ENCODE data around the gene HGFAC.

DNA sequence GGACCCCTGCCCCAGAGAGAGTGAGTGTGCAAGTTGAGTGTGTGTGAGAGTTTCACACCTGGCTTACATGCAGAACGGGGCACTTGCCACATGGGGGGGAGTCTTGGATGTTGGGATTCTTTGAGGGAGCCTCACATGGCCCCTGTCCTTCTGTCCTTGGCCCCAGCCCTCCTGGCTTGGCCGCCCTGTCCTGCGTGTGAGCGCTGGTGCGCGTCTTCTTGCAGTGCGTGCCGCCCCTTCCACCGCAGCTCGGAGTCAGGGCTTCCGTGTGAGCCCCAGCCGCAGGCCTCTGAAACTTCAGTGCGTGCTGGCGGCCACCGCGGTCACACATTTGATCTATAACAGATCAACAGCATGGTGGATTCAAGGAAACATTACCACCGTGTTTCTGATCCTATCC is 30.1 kb upstream of the HGFAC start:
- TF ChIP-seq SPI1 (IDR thresholded peaks at IDR 0.05; ENCODE audit: low read depth, low read length) (no peak), POLR2A (IDR thresholded peaks at IDR 0.05; ENCODE audit: low read depth, low read length) (no peak), POLR2AphosphoS5 (IDR thresholded peaks at IDR 0.05; ENCODE audit: low read depth, low read length) (no peak), TAF1 (IDR thresholded peaks at IDR 0.05; ENCODE audit: low read depth, low read length) (no peak), POU2F2 (IDR thresholded peaks at IDR 0.05; ENCODE audit: low read depth, low read length) (no peak), PAX5 (IDR thresholded peaks at IDR 0.05; ENCODE audit: insufficient read depth, low read length, severe bottlenecking) (no peak)

All from GM12891 (cell line).